Spleen (tissue), 11 donors: ENCODE measurements around the gene CELF1. TPM values are rescaled to one million over a fixed set of nuclear protein-coding genes. Genes with fewer than 3 reads are reported as not detected.

Experiments used
- DNase-seq: peaks from one replicate; pipeline ENCODE4 v3.0.0-alpha.2; 2020
- H3K27ac ChIP-seq, 8 donors: fragments of 200-600 bp; sonication (generic) in 7 of 8; 1 replicate in 4 of 8; 2 replicates in 4 of 8; pipeline versions ENCODE4 v1.5.0 to v1.8.0; 2016 to 2021; ENCODE audit warnings: inconsistent platforms in 4 of 8, mild to moderate bottlenecking in 4 of 8, moderate library complexity in 1 of 8
- H3K27me3 ChIP-seq, 7 donors: fragments of 200-600 bp; sonication (generic) in 6 of 7; replicated peaks in 1 of 7; 1 replicate in 4 of 7; 2 replicates in 3 of 7; pipeline versions ENCODE4 v1.5.0 to v1.8.0; 2016 to 2021; ENCODE audit warnings: inconsistent platforms in 3 of 7, mild to moderate bottlenecking in 1 of 7
- H3K36me3 ChIP-seq, 6 donors: fragments of 200-600 bp; sonication (generic) in 5 of 6; 1 replicate in 4 of 6; 2 replicates in 2 of 6; pipeline versions ENCODE4 v1.5.0 to v1.8.0; 2016 to 2021; ENCODE audit warnings: inconsistent platforms in 2 of 6
- H3K4me1 ChIP-seq, 6 donors: fragments of 200-600 bp; sonication (generic) in 5 of 6; 1 replicate in 3 of 6; 2 replicates in 3 of 6; pipeline versions ENCODE4 v1.5.0 to v1.8.0; 2016 to 2021; ENCODE audit warnings: inconsistent platforms in 3 of 6
- H3K4me3 ChIP-seq, 8 donors: fragments of 200-600 bp; sonication (generic) in 7 of 8; 1 replicate in 4 of 8; 2 replicates in 4 of 8; pipeline versions ENCODE4 v1.5.0 to v1.8.0; 2016 to 2021; ENCODE audit warnings: inconsistent platforms in 4 of 8, mild to moderate bottlenecking in 4 of 8, moderate library complexity in 2 of 8
- H3K9me3 ChIP-seq, 8 donors: fragments of 200-600 bp; sonication (generic) in 7 of 8; 1 replicate in 4 of 8; 2 replicates in 4 of 8; pipeline versions ENCODE4 v1.5.0 to v1.8.0; 2016 to 2021; ENCODE audit warnings: inconsistent platforms in 4 of 8
- POLR2A ChIP-seq, 3 donors: fragments of 450-650 bp; IDR thresholded peaks; one replicate each; pipeline ENCODE4 v1.5.1; 2017; ENCODE audit warnings: antibody characterized with exemption in 3 of 3, mild to moderate bottlenecking in 1 of 3
- POLR2AphosphoS5 ChIP-seq, 3 donors: sonication (generic); formaldehyde crosslinking; IDR thresholded peaks; one replicate each; pipeline ENCODE4 v1.5.1; 2017; ENCODE audit warnings: antibody characterized with exemption in 3 of 3
- WGBS, 5 donors: extraction: QIAGEN DNeasy Blood & Tissue Kit in 3 of 5; methylation state at CpG; one replicate each; pipeline versions ENCODE4 v1.1.5 to v1.1.7; 2013 to 2018; 5-methylcytosine and 5-hydroxymethylcytosine counted together
- intact Hi-C: fragments of 100-400 bp; cut with DNase I; formaldehyde crosslinking; loops from one replicate; pipeline ENCODE4 v1.15.0; 2023; ENCODE audit warnings: low total_unique reads
- polyA plus RNA-seq, 3 donors: library from polyadenylated mRNA; stranded (reverse); fragments of 200-250 nt; gene quantifications; one replicate each; pipeline ENCODE4 v1.2.1, GENCODE V29; 2013
- total RNA-seq, 7 donors: library from RNA; depleted of rRNA in 3 of 7; stranded (reverse); fragments of >200 nt in 3 of 7; fragmentation: NEBNext Ultra II Directional in 4 of 7; extraction: Animal tissue kit (Norgen Biotek cat#: 25700) in 4 of 7; gene quantifications; one replicate each; pipeline versions ENCODE4 v1.1.0 to v1.2.1, GENCODE V29; 2016 to 2021
- TF ChIP-seq, protein P1 (sequence below), 11 experiments: fragments of 200-600 bp in 7 of 11; fragments of 450-650 bp in 4 of 11; sonication (generic) in 4 of 11; IDR thresholded peaks in 8 of 11; conservative IDR thresholded peaks in 3 of 11; 1 replicate in 7 of 11; 2 replicates in 4 of 11; pipeline versions ENCODE4 v1.4.0 to v1.8.0; 2016 to 2021; ENCODE audit warnings: antibody characterized with exemption in 11 of 11, inconsistent platforms in 4 of 11, mild to moderate bottlenecking in 1 of 11
- donor health status: healthy with polysubstance abuse.
- donor health status: DM: no; HTN: no; CAD: no; lungs with moderate emphysema.
- donor health status: DM: no; HTN: no; CAD: no.
- donor health status: Bipolar disorder and iron deficiency.
- donor health status: healthy.
- donor health status: DM: no; HTN: no; CAD: no.
- donor health status: DM: yes; HTN: yes; CAD: no.

CELF1 gene
- total and polyA plus RNA-seq, 10 donors, result 18.5 to 171 (median 116) TPM

DNA sequence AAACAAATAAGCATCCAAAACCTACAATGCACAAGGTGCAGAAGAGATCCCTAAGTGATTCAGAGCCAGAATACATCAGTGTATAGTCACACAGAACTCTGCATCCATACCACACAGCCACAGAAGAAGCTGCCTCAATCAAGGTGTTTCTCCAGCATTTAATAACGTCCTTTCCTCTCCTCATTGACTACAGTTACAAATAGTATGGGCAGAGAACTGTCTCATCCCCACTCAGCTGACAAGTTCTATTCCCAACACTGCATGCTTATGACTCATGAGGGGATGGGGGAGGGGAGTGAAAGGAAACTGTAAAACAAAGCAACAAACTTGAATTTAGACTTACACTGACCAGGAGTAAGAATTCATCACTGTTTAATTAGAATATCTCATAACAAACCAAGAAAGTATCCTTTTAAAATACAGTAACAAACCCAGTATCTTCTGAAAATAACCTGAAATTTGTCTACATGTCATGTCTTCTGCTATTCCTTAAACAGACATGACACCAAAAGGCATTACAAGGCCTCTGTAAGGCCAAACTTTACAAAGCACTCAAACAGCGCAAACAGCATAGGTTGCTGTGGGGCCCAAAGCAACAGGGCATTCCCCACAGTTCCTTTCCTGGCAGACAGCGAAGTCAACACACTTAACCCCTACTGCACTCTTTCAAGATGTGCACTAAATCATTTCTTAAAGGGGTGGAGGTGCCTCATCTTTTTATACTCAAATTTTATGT is 29.3 kb downstream of the CELF1 start:
- WGBS, 5 donors, result 6 to 18% (median 12%) methylated on average over 3 of the region's 3 CpGs
- peaks cover 0 to 32% (median 0%) of the 10 kb centered on the region in 6 donors for H3K36me3 ChIP-seq
- H3K4me3 ChIP-seq, result peak overlapping the region in 1 of 8 donors; percentile 22
- no peaks in the 10 kb centered on the region for H3K27me3 ChIP-seq
- H3K9me3 ChIP-seq, result no peaks in the 10 kb centered on the region
- intact Hi-C loops, result no loop called here
- H3K27ac ChIP-seq, result peak overlapping the region in 7 of 8 donors; percentile 57 to 75 (median 62)
- no peak for TF ChIP-seq POLR2A (IDR thresholded peaks at IDR 0.05)
- TF ChIP-seq POLR2AphosphoS5 (IDR thresholded peaks at IDR 0.05), result no peak
- TF ChIP-seq, protein P1, sequence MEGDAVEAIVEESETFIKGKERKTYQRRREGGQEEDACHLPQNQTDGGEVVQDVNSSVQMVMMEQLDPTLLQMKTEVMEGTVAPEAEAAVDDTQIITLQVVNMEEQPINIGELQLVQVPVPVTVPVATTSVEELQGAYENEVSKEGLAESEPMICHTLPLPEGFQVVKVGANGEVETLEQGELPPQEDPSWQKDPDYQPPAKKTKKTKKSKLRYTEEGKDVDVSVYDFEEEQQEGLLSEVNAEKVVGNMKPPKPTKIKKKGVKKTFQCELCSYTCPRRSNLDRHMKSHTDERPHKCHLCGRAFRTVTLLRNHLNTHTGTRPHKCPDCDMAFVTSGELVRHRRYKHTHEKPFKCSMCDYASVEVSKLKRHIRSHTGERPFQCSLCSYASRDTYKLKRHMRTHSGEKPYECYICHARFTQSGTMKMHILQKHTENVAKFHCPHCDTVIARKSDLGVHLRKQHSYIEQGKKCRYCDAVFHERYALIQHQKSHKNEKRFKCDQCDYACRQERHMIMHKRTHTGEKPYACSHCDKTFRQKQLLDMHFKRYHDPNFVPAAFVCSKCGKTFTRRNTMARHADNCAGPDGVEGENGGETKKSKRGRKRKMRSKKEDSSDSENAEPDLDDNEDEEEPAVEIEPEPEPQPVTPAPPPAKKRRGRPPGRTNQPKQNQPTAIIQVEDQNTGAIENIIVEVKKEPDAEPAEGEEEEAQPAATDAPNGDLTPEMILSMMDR (IDR thresholded peaks at IDR 0.05 in 8 of 11, conservative IDR thresholded peaks at IDR 0.05 in 3 of 11), result no peak
- peaks cover 50 to 100% (median 82%) of the 10 kb centered on the region in 6 donors for H3K4me1 ChIP-seq
- DNase-seq, result no peak

DNA sequence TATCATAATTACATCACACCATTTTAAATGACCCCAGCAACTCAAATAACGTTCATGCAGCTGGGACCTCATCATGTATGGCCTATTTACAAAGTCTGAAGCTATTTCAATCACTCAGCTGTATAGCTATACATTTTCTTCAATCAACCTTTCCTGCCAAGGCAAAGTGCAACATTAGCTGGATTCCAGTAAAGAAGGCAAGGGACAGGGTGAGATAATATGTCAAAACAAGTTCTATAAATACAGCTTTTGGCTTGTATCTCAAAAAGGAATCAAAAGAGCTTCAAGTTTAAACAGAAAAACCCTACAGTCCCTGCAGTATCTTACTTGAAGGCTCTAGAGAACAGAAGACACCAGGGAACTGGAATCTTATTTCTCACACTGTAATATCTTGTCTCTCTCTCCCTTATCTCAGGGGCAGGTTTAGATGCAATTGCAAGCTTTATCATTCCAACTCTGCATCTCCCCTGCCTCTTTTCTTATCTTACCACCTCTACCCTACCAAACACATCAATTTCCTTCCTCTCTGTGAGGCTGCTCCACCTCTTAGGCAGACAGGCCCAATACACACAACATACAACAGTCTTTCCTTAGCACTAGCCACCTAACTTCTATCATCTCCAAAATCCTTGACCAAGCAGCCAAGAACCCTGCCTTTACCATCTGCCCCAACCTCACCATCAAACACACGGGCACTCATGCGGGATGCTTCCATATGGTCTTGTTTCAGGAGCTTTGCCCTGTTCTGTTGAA is 34.5 kb downstream of the CELF1 start:
- Histone ChIP-seq H3K4me3 (peak overlapping the region in 1 of 8 donors; percentile 10), H3K4me1 (peaks cover 52 to 100% (median 92%) of the 10 kb centered on the region in 6 donors), H3K36me3 (peaks cover 0 to 10% (median 0%) of the 10 kb centered on the region in 6 donors), H3K27ac (peak overlapping the region in 7 of 8 donors; percentile 22 to 76 (median 54)), H3K27me3 (no peaks in the 10 kb centered on the region), H3K9me3 (no peaks in the 10 kb centered on the region)
- DNase-seq, result no peak
- intact Hi-C loops, result no loop called here
- WGBS, 5 donors, result 18 to 37% (median 29%) methylated on average over 3 of the region's 3 CpGs
- peak in 1 of 3 donors; percentile 28 for TF ChIP-seq POLR2AphosphoS5 (IDR thresholded peaks at IDR 0.05)
- TF ChIP-seq POLR2A (IDR thresholded peaks at IDR 0.05), result no peak

DNA sequence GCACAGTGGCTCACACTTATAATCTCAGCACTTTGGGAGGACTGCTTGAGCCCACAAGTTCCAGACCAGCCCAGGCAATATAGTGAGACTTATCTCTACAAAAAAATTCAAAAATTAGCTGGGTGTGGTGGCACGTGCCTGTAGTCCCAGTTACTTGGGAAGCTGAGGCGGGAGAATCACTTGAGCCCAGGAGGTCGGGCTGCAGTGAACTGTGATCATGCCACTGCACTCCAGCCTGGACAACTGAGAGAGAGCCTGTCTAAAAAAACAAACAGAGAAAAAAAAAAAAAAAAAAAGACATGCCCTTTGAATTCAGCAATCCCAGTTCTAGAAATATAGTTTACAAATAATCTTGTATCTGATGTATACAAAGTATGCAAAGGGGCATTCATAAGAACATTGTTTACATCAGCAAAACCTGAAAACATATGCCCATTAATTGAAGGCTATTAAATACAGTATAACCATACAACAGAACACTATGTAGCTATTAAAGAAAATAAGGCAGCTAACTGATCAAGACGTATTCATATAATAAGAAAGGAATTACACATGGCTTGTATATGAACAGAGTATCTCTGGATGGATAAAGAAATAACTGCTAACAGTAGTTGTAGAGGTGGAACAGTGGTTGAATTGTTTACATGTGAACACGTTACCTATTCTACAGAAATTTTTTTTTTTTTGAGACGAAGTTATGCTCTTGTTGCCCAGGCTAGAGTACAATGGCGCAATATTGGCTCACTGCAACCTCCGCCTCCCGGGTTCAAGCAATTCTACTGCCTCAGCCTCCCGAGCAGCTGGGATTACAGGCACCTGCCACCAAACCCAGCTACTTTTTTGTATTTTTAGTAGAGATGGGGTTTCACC is 35.7 kb downstream of the CELF1 start:
- TF ChIP-seq, protein P1 (IDR thresholded peaks at IDR 0.05 in 8 of 11, conservative IDR thresholded peaks at IDR 0.05 in 3 of 11), result no peak
- TF ChIP-seq POLR2AphosphoS5 (IDR thresholded peaks at IDR 0.05), result no peak
- TF ChIP-seq POLR2A (IDR thresholded peaks at IDR 0.05), result no peak
- no peak for DNase-seq
- H3K4me3 ChIP-seq, result no peak overlapping the region

DNA sequence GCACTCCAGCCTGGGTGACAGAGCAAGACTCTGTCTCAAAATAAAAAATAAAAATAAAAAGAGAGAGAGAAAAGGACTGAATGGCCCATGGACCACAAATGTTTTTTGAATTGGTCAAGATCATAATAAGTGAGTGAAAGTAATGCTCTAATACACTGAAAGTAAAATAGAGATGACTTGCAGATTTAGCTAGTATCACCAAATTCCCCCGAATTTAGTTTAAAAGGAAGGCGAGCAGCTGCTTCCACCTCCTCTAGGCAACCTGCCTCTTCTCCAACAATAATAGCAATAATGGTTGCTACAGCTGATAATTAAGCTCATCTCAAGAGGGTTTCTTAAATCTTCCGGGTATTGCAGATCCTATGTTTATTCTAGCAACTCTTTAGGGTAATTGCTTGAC is 36.8 kb downstream of the CELF1 start:
- TF ChIP-seq POLR2AphosphoS5 (IDR thresholded peaks at IDR 0.05) (no peak), POLR2A (IDR thresholded peaks at IDR 0.05) (no peak)
- TF ChIP-seq, protein P1 (IDR thresholded peaks at IDR 0.05 in 8 of 11, conservative IDR thresholded peaks at IDR 0.05 in 3 of 11), result no peak
- WGBS, 5 donors, result 62 to 85% (median 63%) methylated on average over 3 of the region's 3 CpGs
- H3K36me3 ChIP-seq, result peaks cover 0 to 10% (median 0%) of the 10 kb centered on the region in 6 donors
- peaks cover 56 to 100% (median 88%) of the 10 kb centered on the region in 6 donors for H3K4me1 ChIP-seq
- H3K4me3 ChIP-seq, result no peak overlapping the region
- peak overlapping the region in 3 of 8 donors; percentile 35 to 76 (median 71) for H3K27ac ChIP-seq
- H3K9me3 ChIP-seq, result no peaks in the 10 kb centered on the region
- intact Hi-C loops, result no loop called here
- H3K27me3 ChIP-seq, result no peaks in the 10 kb centered on the region
- no peak for DNase-seq

More for the DNA sequence above, 35.7 kb downstream of the CELF1 start:
- Histone ChIP-seq H3K27ac (peak overlapping the region in 3 of 8 donors; percentile 65 to 76 (median 71)), H3K4me1 (peaks cover 51 to 100% (median 91%) of the 10 kb centered on the region in 6 donors), H3K36me3 (peaks cover 0 to 10% (median 0%) of the 10 kb centered on the region in 6 donors), H3K9me3 (no peaks in the 10 kb centered on the region), H3K27me3 (no peaks in the 10 kb centered on the region)
- WGBS, 5 donors, result 69 to 88% (median 78%) methylated on average over 10 of the region's 10 CpGs
- intact Hi-C loops, result no loop called here
